ENCODE results near the gene API5. TPM values are rescaled to one million over a fixed set of nuclear protein-coding genes. Genes with fewer than 3 reads are reported as not detected.

The API5 gene
- total and polyA plus RNA-seq, 2 experiments from 2014 or later = 44.8 to 107 TPM

DNA sequence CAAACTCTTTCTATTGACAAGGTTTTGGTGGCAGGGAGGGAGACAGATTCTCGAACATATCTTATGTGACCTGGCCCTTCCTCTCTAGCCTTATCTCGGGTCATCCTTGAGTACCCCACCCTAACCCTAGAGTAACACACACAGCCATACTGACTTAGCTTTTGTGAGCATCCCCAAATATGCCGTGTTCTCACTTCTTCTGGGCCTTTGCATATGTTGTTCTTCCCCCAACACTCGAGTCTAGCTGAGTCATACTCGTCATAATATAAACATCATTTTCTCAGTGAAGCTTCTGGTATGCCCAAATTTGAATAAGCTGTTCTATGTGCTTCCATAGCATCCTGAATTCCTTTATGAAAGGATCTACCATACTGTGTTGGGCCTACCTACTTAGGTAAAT is 54.9 kb downstream of the API5 start:
- no peak for TF ChIP-seq EZH2 (IDR thresholded peaks at IDR 0.05; ENCODE audit: borderline replicate concordance)
- TF ChIP-seq, protein P1, sequence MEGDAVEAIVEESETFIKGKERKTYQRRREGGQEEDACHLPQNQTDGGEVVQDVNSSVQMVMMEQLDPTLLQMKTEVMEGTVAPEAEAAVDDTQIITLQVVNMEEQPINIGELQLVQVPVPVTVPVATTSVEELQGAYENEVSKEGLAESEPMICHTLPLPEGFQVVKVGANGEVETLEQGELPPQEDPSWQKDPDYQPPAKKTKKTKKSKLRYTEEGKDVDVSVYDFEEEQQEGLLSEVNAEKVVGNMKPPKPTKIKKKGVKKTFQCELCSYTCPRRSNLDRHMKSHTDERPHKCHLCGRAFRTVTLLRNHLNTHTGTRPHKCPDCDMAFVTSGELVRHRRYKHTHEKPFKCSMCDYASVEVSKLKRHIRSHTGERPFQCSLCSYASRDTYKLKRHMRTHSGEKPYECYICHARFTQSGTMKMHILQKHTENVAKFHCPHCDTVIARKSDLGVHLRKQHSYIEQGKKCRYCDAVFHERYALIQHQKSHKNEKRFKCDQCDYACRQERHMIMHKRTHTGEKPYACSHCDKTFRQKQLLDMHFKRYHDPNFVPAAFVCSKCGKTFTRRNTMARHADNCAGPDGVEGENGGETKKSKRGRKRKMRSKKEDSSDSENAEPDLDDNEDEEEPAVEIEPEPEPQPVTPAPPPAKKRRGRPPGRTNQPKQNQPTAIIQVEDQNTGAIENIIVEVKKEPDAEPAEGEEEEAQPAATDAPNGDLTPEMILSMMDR (IDR thresholded peaks at IDR 0.05; ENCODE audit: poor library complexity) = no peak
- TF ChIP-seq EZH2phosphoT487 (IDR thresholded peaks at IDR 0.05; ENCODE audit: low read depth, severe bottlenecking, unreplicated experiment) = no peak
- Histone ChIP-seq H3K4me2 (no peak overlapping the region), H3K9me2 (replicated peaks; ENCODE audit: insufficient read depth) (no peaks in the 10 kb centered on the region), H3K27me3 (no peaks in the 10 kb centered on the region), H3K36me3 (replicated peaks; ENCODE audit: insufficient read depth, low read depth) (no peaks in the 10 kb centered on the region), H3K79me2 (peaks cover 98% of the 10 kb centered on the region), H3K27ac (no peak overlapping the region), H2AFZ (no peak overlapping the region), H3K9me3 (ENCODE audit: low read depth) (no peaks in the 10 kb centered on the region), H3K4me3 (no peak overlapping the region), H3K4me1 (ENCODE audit: insufficient read depth) (peaks cover 5% of the 10 kb centered on the region), H4K20me1 (ENCODE audit: insufficient read depth, poor library complexity, severe bottlenecking) (peaks cover 52% of the 10 kb centered on the region)
- 82% methylated on average over 5 of the region's 5 CpGs for WGBS (ENCODE audit: low lambda C conversion rate, missing lambda C conversion rate)
- DNase-seq (ENCODE audit: low spot score) = no peak

DNA sequence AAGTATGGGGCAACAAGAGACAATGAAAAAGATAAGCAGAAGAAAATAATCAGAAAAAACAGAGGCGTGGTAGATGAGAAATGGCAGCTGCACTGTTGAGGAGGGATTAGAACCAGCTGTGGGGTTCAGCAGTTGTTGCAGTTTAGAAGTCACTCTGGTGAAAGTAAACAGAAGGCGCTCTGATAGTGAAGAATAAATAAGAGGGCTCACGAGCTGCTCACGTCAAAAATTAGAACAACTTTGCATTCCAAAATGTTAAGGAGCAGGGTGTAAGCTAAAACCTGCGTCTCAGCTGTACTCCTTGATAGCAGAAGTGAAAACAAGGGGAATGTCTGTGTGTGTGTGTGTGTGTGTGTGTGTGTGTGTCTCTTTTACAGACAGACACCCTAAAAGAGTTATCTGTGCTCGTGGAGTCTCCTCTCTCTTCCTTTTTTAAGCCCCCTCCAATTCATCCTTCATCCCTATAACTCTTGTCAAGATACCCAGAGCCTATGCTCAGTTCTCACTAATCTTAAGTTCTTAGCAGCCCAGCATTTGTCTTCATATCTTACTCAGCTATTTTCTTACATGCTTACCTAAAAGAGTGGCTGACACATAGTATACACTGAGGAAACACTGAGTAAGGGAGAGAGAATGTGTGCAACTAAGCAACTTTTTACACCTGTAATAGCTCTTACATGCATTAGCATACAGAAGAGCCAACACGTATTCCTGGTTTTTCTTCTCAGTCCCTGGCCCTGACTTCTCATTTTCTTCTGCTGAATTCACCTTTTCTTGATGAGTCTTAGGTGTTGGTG is 55.8 kb downstream of the API5 start:
- peak; percentile 16 for DNase-seq (ENCODE audit: low spot score)
- Histone ChIP-seq H2AFZ (no peak overlapping the region), H3K4me2 (no peak overlapping the region), H3K27me3 (no peaks in the 10 kb centered on the region), H4K20me1 (ENCODE audit: insufficient read depth, poor library complexity, severe bottlenecking) (peaks cover 54% of the 10 kb centered on the region), H3K9me2 (replicated peaks; ENCODE audit: insufficient read depth) (no peaks in the 10 kb centered on the region), H3K79me2 (peaks cover 98% of the 10 kb centered on the region), H3K4me1 (ENCODE audit: insufficient read depth) (peaks cover 5% of the 10 kb centered on the region), H3K9me3 (ENCODE audit: low read depth) (no peaks in the 10 kb centered on the region), H3K36me3 (replicated peaks; ENCODE audit: insufficient read depth, low read depth) (no peaks in the 10 kb centered on the region), H3K4me3 (no peak overlapping the region), H3K27ac (peak overlapping the region; percentile 26)
- TF ChIP-seq EZH2 (IDR thresholded peaks at IDR 0.05; ENCODE audit: borderline replicate concordance) (no peak), EZH2phosphoT487 (IDR thresholded peaks at IDR 0.05; ENCODE audit: low read depth, severe bottlenecking, unreplicated experiment) (no peak)
- TF ChIP-seq, protein P1 (IDR thresholded peaks at IDR 0.05; ENCODE audit: poor library complexity) = no peak
- WGBS (ENCODE audit: low lambda C conversion rate, missing lambda C conversion rate) = 49% methylated on average over 6 of the region's 7 CpGs

GRCh38 chr11:43376065-43376464 is 64.3 kb downstream of the API5 start:
- H3K4me2 ChIP-seq = no peak overlapping the region
- TF ChIP-seq, protein P1 (IDR thresholded peaks at IDR 0.05; ENCODE audit: poor library complexity) = no peak
- H3K27me3 ChIP-seq = no peaks in the 10 kb centered on the region
- no peaks in the 10 kb centered on the region for H3K4me1 ChIP-seq (ENCODE audit: insufficient read depth)
- no peaks in the 10 kb centered on the region for H3K9me2 ChIP-seq (replicated peaks; ENCODE audit: insufficient read depth)
- H3K36me3 ChIP-seq (replicated peaks; ENCODE audit: insufficient read depth, low read depth) = no peaks in the 10 kb centered on the region
- peaks cover 82% of the 10 kb centered on the region for H3K79me2 ChIP-seq
- no peak overlapping the region for H3K4me3 ChIP-seq
- peaks cover 25% of the 10 kb centered on the region for H4K20me1 ChIP-seq (ENCODE audit: insufficient read depth, poor library complexity, severe bottlenecking)
- H2AFZ ChIP-seq = no peak overlapping the region
- H3K27ac ChIP-seq = peak overlapping the region; percentile 28
- 100% methylated on average over 2 of the region's 2 CpGs for WGBS (ENCODE audit: low lambda C conversion rate, missing lambda C conversion rate)
- no peak for DNase-seq (ENCODE audit: low spot score)
- H3K9me3 ChIP-seq (ENCODE audit: low read depth) = no peaks in the 10 kb centered on the region

All from hepatocyte (in vitro differentiated cells).